Aorta (tissue), 5 donors: ENCODE results near the gene IZUMO4. TPM values are rescaled to one million over a fixed set of nuclear protein-coding genes. Genes with fewer than 3 reads are reported as not detected.
"Not testable (repeated sequence)": the region's sequence is repeated elsewhere in the genome, so short reads cannot be mapped to it uniquely, and the experiment has no call there.

Source experiments
- ATAC-seq: fragments of 200-7000 bp; cut with Tn5 transposase; one replicate; pipeline ENCODE4 v1.9.1; 2022; ENCODE audit warnings: moderate library complexity; ENCODE audit not compliant: low FRiP score
- DNase-seq, 2 donors: peaks; one replicate each; pipeline ENCODE4 v3.0.0-alpha.2; 2020
- H3K27ac ChIP-seq, 2 donors: one replicate each; pipeline ENCODE4 v1.5.1; 2013; ENCODE audit warnings: low read length in 2 of 2, mild to moderate bottlenecking in 2 of 2, moderate library complexity in 2 of 2, control low read depth in 1 of 2, inconsistent platforms in 1 of 2, low read depth in 1 of 2
- H3K27me3 ChIP-seq, 2 donors: one replicate each; pipeline ENCODE4 v1.6.1; 2013; ENCODE audit warnings: control low read depth in 1 of 2, low read length in 1 of 2, mild to moderate bottlenecking in 1 of 2, moderate library complexity in 1 of 2; ENCODE audit not compliant: insufficient read depth in 2 of 2, control insufficient read depth in 1 of 2
- H3K36me3 ChIP-seq, 2 donors: one replicate each; pipeline ENCODE4 v1.6.1; 2013; ENCODE audit warnings: control low read depth in 1 of 2, low read length in 1 of 2, mild to moderate bottlenecking in 1 of 2; ENCODE audit not compliant: insufficient read depth in 2 of 2, control insufficient read depth in 1 of 2
- H3K4me1 ChIP-seq, 2 donors: one replicate each; pipeline ENCODE4 v1.6.1; 2013; ENCODE audit warnings: low read length in 2 of 2, control low read depth in 1 of 2, mild to moderate bottlenecking in 1 of 2, moderate library complexity in 1 of 2; ENCODE audit not compliant: insufficient read depth in 2 of 2, control insufficient read depth in 1 of 2
- H3K4me3 ChIP-seq, 2 donors: one replicate each; pipeline ENCODE4 v1.5.1; 2013; ENCODE audit warnings: low read length in 2 of 2, control low read depth in 1 of 2, mild to moderate bottlenecking in 1 of 2
- H3K9me3 ChIP-seq: one replicate; pipeline ENCODE4 v1.6.1; 2013; ENCODE audit warnings: mild to moderate bottlenecking, low read length; ENCODE audit not compliant: control insufficient read depth
- WGBS, 2 donors: extraction: QIAGEN DNeasy Blood & Tissue Kit; methylation state at CpG; one replicate each; pipeline ENCODE4 v1.1.7; 2013; 5-methylcytosine and 5-hydroxymethylcytosine counted together
- intact Hi-C, 2 donors: fragments of 100-400 bp; cut with DNase I; formaldehyde crosslinking; loops; one replicate each; pipeline versions ENCODE4 v1.14.2 to v1.15.0; 2022
- polyA plus RNA-seq, 2 donors: library from polyadenylated mRNA; stranded (reverse); fragments of 200-250 nt; gene quantifications; one replicate each; pipeline ENCODE4 v1.2.3, GENCODE V29; 2013
- total RNA-seq, 2 donors: library from RNA; stranded (reverse); fragmentation: NEBNext Ultra II Directional; extraction: Animal tissue kit (Norgen Biotek cat#: 25700); gene quantifications; one replicate each; pipeline ENCODE4 v1.2.1, GENCODE V29; 2021
- donor health status: healthy with polysubstance abuse.
- donor health status: Bipolar disorder and iron deficiency.
- donor health status: DM: no; HTN: no; CAD: no.
- donor health status: DM: no; HTN: no; CAD: no.
- donor health status: DM: yes; HTN: yes; CAD: no.

The IZUMO4 gene
- total and polyA plus RNA-seq, 4 donors, result 1.6 to 25.2 (median 4.6) TPM

DNA sequence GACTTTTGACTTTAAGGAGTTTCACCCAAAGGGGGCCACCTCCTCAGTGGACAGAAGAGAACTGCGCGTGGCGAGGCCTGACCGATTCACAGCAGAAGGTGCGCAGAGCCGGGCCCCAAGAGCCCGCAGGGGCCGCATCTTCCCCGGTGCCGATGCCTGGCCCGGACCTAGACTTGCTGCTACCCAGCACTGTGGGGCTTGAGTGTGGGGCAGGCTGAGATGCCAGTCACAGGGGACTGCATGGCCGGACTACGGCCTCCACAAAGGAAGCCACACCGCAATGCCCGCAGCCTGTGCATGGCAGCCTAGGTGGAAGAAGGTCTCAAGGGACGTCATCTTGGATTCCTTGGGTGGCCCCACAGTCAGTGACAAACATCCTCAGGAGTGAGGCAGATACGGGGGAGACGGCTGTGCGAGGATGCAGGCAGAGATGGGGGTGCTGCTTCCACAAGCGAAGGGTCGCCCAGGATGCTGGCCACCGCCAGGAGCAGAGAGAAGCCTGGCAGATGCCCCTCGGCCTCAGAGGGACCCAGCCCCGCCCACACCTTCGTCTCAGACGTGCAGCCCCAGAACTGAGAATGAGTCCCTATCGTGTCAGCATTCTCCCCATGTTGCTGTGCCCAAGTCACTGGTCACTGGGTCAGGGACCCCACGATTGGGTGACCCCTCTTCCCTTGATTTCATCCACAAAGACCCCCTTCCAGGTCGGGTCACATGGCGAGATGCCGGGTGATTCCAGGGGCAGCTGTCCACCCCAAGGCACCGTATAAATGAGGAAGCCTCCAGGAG, 17.4 kb upstream of the IZUMO4 start:
- Histone ChIP-seq H3K4me3 (no peak overlapping the region), H3K9me3 (no peaks in the 10 kb centered on the region), H3K27me3 (no peaks in the 10 kb centered on the region), H3K4me1 (no peaks in the 10 kb centered on the region), H3K36me3 (peaks cover 0 to 2% of the 10 kb centered on the region in 2 donors), H3K27ac (no peak overlapping the region)
- DNase-seq, result no peak
- intact Hi-C loops, result no loop called here
- no peak for ATAC-seq
- 91% methylated on average over 31 to 32 of the region's 32 CpGs for WGBS, 2 donors

DNA sequence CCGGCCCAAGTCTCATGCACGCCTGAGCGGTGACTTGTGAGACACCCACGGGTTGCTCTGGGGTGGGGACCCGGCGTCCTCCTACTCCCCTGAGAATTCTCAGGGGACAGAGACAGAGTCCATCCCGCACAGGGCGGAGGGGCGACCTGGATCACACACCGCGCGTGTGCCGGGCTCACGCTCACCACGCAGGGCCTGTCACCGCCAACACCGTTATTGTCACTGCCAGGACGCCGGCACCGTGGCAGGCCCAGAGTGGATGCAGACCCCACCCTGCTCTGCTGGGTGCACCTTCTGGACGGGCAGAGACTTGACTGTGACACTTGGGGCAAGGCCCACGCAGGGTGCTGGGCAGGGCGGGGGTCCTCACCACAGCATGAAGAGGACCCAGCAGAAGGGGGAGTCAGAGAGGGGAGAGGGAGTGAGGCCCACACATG, 16.8 kb upstream of the IZUMO4 start:
- Histone ChIP-seq H3K36me3 (peaks cover 0 to 2% of the 10 kb centered on the region in 2 donors), H3K27ac (no peak overlapping the region), H3K27me3 (no peaks in the 10 kb centered on the region), H3K4me3 (no peak overlapping the region), H3K4me1 (no peaks in the 10 kb centered on the region), H3K9me3 (no peaks in the 10 kb centered on the region)
- WGBS, 2 donors, result 88 to 89% methylated on average over 22 to 23 of the region's 23 CpGs
- ATAC-seq, result no peak
- intact Hi-C loops, result no loop called here
- no peak for DNase-seq

DNA sequence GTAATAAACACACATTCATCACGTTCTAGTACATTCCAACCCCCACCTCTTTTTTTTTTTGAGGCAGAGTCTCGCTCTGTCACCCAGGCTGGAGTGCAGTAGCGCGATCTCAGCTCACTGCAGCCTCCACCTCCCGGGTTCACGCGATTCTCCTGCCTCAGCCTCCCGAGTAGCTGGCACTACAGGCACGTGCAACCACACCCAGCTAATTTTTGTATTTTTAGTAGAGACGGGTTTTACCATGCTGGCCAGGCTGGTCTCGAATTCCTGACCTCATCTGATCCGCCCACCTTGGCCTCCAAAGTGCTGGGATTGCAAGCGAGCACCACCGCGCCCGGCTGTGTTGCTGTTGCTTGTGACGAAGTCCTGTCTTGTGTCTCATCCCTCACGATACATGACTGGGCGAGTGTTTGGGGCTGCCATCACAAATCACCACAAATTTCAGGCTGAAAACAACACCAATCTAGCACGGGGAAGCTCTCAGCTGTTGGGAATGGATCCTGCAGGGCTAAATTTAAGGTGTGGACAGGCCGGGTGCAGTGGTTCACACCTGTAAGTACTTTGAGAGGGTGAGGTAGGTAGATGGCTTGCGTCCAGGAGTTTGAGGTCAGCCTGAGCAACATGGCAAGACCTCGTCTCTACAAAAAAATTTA, 16.3 kb upstream of the IZUMO4 start:
- WGBS, 2 donors, result 80 to 84% methylated on average over 23 of the region's 23 CpGs
- ATAC-seq (no peak), DNase-seq (no peak)
- Histone ChIP-seq H3K4me1 (no peaks in the 10 kb centered on the region), H3K4me3 (no peak overlapping the region), H3K27me3 (no peaks in the 10 kb centered on the region), H3K9me3 (no peaks in the 10 kb centered on the region), H3K27ac (no peak overlapping the region), H3K36me3 (peaks cover 0 to 2% of the 10 kb centered on the region in 2 donors)
- intact Hi-C loops, result no loop called here

DNA sequence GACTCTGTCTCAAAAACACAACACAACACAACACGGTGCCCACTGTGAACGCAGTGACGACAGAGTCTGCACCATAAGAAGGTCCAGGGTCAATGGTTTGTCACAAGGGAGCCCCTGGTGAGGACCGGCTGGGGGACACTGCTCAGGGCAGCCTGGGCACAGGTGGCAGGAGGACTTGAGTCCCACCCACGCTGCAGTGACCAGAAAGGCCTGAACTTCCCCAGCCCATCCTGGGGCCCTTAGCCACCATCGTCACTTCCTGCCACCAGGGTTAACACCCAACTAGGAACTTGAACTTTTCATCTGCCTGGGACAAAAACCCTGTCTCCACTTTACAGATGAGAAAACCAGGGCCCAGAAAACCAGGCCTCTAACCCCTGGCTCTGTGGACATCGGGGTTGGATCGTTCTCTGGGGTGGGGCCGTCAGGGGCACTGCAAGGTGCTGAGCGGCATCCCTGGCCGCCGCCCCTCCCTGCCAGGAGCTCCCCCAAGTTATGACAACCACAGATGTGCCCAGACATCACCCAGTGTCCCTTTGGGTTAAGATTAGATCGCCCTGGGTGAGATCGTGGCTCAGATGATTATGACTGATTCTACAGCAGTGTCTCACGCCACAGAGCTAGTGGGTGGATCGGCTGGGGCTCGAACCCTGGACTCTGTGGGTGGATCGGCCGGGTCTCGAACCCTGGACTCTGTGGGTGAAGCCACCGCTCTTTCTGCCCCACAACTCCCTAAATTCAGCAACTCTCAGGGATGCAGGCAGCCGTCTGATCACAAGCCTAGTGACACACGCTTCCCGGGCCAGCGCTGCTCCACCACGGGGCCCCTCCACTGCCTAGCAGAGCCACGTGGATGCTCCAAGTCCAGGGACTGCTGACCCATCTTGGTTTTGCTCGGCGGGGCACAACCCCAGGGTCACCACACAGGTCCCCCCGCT, 14.6 kb upstream of the IZUMO4 start:
- no peaks in the 10 kb centered on the region for H3K27me3 ChIP-seq
- H3K27ac ChIP-seq, result no peak overlapping the region
- intact Hi-C loops, result no loop called here
- no peaks in the 10 kb centered on the region for H3K36me3 ChIP-seq
- peak in 1 of 2 donors; percentile 64 for DNase-seq
- H3K9me3 ChIP-seq, result no peaks in the 10 kb centered on the region
- ATAC-seq, result no peak
- 87 to 91% methylated on average over 30 of the region's 30 CpGs for WGBS, 2 donors
- H3K4me3 ChIP-seq, result no peak overlapping the region
- H3K4me1 ChIP-seq, result no peaks in the 10 kb centered on the region

DNA sequence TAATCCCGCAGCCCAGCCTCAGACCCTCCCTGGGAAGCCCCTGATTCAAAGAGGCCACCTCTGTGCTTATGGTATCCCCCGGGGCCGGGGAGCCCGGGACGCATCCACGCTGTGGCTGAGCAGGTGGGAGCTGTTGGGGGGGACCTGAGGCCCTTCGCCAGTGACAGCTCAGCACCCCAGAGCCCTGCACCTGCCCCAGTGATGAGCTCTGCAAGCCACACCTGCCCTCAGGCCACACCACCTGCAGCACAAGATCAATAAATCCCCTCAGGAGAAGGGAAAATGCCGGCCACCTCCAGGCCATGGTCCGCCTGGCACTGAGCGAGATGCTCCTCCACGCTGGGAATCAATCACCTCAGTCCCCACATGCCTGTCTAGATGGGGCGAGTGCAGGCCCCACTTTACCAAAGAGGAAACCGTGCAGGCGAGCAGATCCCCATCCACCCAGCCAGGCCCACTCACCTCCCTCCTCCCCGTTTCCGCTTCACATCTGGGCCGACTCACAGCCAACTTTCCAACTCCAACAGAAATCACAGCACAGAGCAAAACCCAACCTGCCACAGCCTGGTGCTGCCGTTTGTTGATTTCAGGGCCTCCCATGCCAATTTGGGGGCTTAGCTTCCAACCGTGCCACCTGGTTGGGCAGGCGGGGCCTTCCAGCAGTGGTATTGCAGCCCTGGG, 13.4 kb upstream of the IZUMO4 start:
- no peaks in the 10 kb centered on the region for H3K36me3 ChIP-seq
- H3K4me3 ChIP-seq, result no peak overlapping the region
- WGBS, 2 donors, result 85 to 87% methylated on average over 20 of the region's 20 CpGs
- H3K4me1 ChIP-seq, result no peaks in the 10 kb centered on the region
- DNase-seq (peak in 1 of 2 donors; percentile 71), ATAC-seq (no peak)
- no peaks in the 10 kb centered on the region for H3K27me3 ChIP-seq
- H3K27ac ChIP-seq, result no peak overlapping the region
- intact Hi-C loops, result no loop called here
- H3K9me3 ChIP-seq, result no peaks in the 10 kb centered on the region

DNA sequence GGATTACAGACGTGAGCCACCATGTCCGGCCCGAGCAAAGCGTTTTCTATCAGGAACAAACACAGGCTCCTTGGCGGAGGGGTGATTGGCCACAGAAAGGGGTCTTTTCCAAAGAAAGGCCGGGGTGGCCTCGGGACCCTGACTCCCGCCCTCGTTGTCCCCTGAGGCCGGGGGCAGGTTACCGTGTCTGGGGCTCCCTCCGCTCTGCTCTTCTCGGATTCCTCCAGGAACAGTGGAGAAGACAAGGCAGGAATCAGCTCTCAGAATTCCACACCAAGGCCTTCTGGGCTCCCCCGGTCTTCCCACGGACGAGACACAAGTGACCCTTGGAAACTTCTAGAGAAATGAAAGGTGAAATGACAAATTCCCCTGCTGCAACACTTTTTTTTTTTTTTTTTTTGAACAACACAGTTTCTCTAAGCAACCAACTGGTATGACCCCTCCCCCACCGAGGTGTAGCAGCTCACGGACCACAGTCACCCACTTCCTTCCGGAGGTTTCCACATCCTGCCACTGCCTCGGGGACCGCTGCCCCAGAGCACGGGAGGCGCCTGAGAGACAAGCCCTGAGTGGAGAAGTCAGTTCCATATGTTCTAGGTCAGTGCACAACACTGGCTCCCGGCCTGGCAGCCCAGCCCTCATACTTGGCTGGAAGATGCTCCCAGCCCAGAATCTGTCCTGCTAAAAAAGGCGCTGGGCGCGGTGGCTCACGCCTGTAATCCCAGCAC, 11.6 kb upstream of the IZUMO4 start:
- H3K4me3 ChIP-seq, result no peak overlapping the region
- ATAC-seq, result peak; percentile 43

DNA sequence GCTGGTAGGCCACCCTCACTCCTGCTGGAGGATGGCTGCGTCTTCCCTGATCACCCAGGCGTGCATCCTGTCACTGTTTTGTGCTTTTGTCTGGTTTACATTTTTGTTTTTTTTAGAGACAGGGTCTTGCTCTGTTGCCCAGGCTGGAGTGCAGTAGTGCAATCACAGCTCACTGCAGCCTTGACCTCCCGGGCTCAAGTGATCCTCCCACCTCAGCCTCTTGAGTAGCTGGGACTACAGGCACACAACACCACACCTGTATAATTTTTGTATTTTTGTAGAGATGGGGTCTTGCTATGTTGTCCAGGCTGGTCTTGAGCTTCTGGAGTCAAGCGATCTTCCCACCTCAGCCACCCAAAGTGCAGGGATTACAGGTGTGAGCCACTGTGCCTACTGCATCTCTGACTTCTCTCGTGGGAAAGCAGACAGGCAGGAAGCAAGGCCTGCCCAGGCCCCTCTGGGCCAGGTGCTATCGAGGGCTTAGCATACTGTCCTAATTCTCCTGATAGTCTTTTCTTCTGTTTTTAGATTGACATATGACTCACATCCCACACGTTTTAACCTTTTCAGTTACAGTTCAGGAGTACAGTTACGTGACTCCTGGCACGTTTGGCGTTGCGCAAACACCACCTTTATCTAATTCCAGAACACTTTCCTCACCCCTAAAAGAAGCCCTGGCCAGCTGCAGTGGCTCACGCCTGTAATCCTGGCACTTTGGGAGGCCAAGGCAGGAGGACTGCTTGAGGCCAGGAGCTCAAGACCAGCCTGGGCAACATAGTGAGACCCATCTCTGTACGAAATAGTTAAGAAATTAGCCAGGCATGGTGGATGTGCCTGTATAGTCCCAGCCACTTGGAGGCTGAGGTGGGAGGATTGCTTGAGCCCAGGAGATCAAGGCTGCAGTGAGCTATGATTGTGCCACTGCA, 9.8 kb upstream of the IZUMO4 start:
- H3K27ac ChIP-seq, H3K27me3 ChIP-seq, DNase-seq, H3K4me3 ChIP-seq, H3K4me1 ChIP-seq, H3K9me3 ChIP-seq, intact Hi-C loops, H3K36me3 ChIP-seq, ATAC-seq: not testable (repeated sequence)
- WGBS, 2 donors, result 78 to 80% methylated on average over 13 of the region's 13 CpGs

More for the DNA sequence above, 11.6 kb upstream of the IZUMO4 start:
- peak; percentile 85 to 87 for DNase-seq
- H3K27ac ChIP-seq, result no peak overlapping the region
- H3K27me3 ChIP-seq, result no peaks in the 10 kb centered on the region
- WGBS, 2 donors, result 85% methylated on average over 28 of the region's 28 CpGs
- intact Hi-C loops, result no loop called here
- H3K9me3 ChIP-seq, result no peaks in the 10 kb centered on the region
- no peaks in the 10 kb centered on the region for H3K36me3 ChIP-seq
- no peaks in the 10 kb centered on the region for H3K4me1 ChIP-seq
